ENCODE data around the gene MAGI3.
"Not testable (repeated sequence)": the region's sequence is repeated elsewhere in the genome, so short reads cannot be mapped to it uniquely, and the experiment has no call there.

MAGI3 gene

DNA sequence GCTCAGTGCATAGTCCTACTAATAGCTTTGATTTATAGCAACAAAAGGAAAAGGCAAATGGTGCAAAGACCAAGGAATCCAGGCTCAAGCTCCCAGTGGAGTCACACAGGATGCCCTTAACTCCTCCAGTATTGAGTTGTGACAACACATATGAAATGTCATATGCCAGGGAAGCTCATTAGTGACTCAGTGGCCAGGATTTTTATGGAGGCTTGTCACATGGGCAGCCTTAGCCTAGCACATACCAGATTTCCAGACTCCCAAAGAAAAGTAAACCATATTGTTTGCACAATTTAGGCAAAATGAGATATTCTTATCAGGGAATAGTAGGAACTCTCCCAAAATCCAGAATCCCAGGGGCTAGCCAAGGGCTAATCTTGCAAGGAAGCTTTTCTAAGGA lies 129.2 kb downstream of the MAGI3 start:
- DNase-seq: no peak

DNA sequence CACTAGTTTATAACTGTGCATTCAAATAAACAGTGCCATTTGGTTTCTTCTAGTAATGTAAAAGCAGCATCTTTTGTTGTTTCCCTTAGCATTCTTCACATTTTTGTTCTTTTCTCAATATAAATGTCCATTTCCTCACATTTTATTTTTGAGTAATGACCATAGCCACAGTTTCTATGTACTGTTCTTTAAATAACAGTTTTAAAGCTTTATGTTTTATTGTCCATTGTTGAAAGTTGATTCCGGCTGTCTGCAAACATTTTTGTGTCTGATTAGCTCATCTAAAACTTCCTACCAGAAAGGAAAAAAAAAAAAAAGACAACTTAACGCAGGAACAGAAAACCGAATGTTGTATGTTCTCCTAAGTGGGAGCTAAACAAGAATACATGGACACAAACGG lies 139.7 kb downstream of the MAGI3 start:
- DNase-seq: no peak

DNA sequence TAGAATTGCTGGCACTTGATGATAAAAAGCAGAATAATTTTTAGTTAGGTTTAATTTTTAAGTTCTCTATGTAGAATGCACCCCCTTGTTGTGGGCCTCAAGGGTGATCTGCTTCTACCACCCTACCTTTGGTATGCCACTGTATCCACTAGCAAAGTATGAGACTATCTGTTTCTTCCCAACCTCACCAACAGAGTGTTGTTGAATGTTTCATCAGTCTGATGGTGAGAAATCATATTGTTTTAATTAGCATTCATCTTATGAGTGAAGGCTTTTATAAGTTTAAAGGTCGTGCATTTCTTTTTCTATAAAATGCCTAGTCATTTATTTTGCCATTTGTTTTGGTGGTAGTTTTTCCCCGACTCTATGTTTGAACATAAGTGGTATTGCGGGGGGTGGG lies 141.0 kb downstream of the MAGI3 start:
- no peak for DNase-seq

DNA sequence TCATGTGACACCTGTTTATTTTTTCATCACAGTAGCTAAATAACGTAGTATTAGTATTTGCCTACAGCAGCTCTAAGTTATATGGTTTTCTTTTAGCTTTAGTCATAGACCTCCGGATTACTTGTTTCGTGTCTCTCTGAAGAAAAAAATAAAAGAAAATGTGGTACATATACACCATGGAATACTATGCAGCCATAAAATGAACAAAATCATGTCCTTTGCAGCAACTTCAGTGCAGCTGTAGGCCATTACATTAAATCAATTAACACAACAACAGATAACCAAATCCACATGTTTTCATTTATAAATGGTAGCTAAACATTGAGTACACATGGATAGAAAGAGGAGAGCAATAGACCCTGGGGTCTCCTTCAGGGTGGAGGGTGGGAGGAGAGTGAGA lies 142.7 kb downstream of the MAGI3 start:
- DNase-seq: no peak

DNA sequence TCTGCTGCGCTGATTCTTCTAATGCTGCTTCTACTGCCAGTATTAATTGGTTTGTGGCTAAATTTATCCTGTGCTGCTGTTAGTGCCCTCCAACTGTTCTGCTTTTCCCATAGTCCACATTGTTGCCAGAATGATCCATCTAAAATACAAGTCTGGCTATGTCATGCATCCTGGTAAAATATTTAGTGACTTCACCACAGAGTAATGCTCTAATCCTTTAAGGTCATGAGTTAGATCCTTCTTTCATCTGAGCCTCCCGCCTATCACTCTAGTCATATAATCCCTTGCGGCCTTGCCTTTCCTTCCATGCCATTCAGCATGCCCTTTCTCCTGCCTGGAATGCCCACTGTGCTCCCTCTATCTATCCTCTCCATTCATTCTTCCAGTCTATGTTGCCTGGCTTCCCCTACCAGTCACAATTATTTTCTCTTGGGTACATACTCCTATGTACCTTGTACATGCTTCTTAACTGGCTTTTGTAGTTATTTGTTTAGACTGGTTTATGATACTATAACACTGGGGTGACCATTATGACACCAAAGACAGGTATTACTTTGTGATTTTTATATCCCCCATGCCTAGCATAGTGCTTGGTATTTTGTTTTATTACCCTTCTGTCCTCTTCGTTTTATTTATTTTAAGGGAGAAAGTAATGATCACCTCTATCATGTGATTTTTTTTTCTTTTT lies 144.0 kb downstream of the MAGI3 start:
- DNase-seq: no peak

DNA sequence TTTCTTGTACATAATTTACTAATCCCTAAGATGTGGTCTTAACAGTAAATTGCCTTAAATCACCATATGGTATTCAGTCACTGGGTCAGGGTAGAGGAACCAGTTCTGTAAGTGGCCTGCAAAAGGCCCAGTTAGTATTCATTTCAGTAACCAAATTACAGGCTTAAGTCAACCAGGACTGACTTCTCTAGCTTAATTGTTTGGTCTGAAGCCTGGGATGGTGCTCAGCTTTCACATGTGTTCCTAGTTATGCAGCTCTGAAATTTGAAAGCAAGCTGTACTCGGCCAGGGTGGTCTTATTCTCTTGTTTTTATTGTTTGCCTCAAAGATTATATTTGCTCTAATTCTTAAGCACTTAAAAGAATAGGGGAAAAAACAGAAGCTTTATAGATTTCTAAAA lies 144.6 kb downstream of the MAGI3 start:
- DNase-seq: no peak

DNA sequence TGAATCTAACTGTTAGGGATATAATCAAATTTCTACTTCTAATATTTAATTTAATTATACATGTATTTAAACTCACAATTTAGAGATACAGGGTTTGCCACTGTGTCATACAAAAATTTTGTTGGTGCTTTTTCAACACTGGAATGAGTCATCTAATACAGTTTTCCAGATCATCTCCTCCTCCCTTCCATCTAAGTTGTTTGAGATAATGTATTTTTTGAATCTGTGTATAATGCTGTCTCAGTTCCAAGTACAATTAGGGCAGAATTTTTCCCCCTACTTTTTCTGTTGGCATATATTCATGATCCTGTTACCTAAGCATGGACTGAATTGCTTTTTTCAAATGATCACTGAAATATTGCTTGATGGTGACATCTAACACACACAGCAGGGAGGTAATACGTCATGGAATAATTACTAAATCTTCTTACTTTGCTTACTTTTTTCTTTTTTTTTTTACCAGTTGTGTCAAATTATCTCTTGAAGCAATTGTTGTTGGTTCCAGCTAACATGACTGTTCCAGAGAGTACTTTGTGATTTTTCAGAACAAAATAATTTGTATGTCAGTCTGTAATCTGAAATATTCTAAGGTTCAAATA lies 146.0 kb downstream of the MAGI3 start:
- DNase-seq: no peak

DNA sequence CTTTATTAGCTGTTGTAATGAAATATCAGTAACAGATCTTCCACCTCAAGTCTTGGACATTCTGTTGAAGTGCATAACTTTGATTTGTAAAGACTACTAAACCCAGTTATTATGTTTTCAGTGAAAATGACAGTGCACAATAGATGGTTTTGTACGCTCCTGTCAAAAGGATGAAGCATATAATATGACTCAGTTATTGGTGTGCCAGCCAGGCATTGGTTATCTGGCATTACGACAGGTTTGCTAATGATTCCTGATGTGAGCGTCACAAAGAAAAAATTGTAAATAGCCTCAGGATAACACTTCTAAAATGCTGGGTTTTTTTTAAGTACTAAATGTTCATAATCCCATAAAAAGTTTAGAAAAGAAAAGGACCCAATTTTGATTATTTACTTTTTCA lies 147.9 kb downstream of the MAGI3 start:
- DNase-seq: no peak

DNA sequence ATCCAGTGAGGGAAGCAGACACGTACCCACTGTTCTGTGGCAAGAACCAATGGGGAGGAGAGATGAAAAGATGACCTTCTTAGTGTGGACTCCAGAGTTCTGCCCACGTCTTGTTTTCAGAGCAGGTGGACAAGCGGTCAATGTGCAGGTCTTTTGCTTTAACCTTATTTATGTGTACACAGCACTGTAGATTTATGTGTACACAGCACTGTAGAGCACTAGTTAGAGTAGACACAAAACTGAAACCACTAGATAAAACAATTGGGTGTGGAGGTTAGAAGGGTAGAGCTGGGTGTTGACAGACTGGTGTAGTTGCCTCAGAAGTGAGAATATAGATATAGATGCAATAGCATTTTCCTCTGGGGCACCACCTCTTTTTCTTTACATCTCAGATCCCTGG lies 150.0 kb downstream of the MAGI3 start:
- DNase-seq: no peak

DNA sequence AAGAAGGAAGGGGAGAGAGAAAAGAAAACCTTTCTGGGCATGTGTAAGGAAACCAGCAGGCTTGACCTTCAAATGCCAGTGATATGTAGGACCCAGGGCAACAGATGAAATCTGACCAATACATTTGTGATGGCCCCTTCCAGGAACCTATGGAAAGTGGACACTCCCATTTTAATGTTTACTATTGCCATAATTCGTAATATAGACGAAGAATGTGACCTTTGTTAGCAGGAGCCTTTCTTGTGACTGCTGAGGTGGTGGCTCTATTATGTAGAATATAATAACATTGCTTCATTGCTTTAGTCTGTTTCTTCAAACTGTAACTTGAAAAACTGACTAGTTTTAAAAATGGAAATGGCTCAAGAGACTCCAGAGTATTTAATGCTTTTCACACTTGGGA lies 150.8 kb downstream of the MAGI3 start:
- DNase-seq: no peak

DNA sequence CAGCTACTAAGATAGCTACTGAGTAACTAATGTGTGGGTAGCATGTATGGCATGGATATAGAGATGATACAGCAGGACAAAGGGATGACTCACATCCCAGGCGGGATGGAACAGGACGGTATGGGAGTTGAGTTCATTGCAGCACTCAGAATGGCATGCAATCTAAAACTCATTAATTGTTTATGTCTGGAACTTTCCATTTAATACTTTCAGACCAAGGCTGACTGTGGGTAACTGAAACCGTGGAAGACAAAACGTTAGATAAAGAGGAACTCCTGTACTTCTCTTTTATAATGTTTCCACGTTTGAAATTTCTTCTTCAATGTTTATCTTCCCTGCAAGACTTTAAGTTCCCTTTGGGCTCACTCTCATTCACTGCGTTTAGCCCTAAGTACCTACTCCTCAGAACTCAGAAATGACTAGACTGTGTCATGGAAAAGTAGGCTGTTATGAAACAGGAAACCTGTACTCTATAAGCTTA lies 151.9 kb downstream of the MAGI3 start:
- no peak for DNase-seq

DNA sequence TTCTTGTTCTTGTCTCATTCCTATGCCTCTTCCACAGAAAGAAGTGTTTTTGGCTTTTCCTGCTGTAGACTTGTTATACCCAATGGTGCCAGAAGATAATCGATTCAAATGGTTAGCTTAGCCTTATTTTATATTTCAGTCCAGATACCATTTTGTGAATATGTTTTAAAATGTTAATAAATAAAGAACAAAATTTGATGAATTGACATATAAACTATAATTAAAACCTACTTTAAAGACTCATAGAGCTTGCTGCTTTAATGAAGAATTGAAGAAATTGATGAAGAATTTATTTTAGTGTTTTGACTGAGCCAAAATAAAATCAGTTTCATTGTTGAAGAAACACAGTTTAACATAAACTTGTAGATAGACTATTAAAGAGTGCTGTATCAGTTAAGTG lies 152.8 kb downstream of the MAGI3 start:
- DNase-seq: no peak

DNA sequence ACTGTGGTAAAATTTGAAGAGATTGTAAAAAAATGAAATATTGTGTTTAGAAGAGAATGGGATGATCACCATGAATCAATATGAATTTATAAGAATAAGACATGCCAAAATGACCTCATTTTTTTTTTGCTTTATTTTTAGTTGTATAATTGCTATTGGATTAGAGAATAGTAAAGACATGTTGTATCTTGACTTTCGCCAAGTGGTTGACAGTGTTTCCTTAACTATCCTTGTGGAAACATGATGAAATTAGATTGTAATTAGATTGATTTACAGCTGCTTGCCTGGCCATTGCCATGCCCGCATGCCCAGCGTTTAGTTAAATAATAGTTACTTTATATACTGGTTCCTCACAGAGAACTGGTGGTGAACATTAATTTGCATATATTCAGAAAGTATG lies 154.9 kb downstream of the MAGI3 start:
- DNase-seq: no peak

DNA sequence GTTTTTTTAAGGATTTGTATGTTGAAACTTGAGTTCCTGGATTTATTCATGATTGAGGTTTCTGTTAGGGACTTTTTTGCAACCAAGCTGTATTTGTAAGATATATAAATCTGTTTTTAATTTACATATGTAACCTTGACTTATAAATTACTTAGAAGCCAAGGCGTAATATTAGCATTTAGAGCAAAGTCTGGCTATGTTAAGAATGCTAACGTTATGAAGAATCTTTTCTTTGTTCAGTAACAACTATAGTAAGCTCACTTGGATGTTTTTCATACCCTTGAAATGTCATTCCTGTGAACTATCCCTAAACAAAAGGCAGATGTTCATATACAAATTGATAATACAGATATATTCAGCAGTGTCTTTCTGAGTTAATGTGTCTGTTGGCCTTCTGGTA lies 155.3 kb downstream of the MAGI3 start:
- no peak for DNase-seq

DNA sequence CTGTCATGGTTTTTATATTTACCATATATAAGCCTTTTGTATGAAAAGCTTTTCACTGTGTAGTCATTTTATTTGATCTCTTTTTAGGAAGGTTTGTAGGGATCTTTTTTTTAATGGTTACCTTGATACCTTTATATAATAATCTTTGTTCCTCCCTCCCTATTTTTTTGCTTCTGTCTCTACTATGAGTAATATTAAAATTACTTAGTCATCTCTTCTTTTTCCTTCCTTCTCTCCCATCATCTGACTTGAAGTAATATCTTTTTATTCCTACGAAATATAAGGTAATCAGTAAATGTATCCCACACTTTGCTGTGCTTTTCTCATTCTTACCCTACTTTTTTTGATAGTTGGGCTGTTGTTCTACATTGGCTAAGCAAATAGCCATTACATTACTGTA lies 161.4 kb downstream of the MAGI3 start:
- no peak for DNase-seq

DNA sequence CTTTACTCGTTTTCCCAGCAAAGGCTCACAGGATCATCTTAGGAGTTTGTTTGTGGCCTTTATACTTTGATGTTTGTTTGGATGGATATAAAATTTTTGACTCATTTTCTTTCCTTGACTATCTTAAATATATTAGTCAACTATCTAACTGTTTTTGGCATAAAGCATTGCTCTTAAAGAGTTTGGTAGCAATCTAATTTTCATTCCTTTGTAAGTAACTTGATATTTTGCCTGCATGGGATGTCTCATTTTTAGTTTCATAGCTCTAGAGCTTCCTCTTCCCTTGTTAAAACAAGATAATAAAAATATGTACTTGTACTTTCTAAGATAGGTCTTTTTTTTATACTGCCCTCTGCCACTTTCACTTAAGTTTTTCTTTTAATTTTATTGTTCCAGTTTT lies 161.9 kb downstream of the MAGI3 start:
- DNase-seq: no peak

DNA sequence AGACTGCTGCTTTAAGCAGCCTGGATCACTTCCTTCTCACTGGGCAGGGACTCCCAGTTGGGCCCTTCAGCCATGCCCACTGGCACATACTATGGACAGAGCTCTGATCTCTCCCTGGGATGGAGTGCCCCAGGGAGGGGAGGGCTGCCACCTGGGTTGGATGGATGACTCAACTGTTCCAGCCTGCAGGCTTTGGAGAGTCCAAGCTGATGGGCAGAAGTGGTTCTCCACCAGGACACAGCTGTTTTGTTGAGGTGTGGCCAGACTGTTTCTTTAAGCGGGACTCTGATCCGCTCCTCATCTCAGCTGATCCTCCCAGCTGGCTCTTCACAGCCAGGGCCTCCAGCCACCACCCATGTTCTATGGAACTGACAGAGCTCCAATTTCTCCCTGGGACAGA lies 166.9 kb downstream of the MAGI3 start:
- no peak for DNase-seq

DNA sequence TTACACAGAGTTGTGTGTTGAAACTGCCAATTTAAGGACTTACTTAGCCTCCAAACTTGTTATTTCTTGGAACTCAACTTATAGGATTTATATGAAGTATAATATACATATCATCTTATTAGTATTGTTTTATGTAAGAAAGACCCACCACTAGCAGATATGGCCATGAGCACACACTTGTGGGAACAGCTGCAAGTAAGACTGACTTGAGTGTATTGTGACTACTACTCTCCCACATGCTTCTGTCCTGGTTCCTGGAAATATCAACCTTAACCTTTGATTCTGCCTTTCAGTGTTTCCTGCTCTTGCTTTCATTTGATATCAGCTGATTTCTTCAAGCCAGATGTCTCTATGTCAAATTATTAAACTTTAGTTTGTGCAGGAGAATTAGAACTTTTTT lies 175.3 kb downstream of the MAGI3 start:
- DNase-seq: no peak

DNA sequence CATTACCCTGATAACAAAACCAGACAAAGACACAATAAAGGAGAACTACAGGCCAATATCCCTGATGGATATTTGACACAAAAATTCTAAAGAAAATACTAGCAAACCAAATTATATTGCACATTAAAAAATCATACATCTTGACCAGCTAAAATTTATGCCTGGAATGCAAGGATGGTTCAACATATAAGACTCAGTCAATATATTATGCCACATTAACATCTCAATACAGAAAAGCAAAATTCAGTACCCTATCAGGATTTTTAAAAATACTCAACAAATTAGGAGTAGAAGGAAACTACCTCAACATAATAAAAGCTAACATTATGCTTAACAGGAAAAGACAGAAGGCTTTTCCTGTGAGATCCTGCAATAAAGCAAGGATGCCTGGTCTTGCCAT lies 177.1 kb downstream of the MAGI3 start:
- DNase-seq: no peak

DNA sequence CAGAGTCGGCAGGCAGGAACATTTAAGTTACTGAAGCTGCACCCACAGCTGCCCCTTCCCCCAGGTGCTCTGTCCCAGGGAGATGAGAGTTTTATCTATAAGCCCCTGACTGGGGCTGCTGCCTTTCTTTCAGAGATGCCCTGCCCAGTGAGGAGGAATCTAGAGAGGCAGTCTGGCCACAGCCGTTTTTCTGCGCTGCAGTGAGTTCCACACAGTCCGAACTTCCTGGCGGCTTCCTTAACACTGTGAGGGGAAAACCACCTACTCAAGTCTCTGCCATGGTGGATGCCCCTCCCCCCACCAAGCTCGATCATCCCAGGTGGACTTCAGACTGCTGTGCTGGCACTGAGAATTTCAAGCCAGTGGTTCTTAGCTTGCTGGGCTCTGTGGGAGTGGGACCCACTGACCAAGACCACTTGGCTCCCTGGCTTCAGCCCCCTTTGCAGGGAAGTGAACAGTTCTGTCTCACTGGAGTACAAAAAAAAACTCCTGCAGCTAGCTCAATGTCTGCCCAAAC lies 185.5 kb downstream of the MAGI3 start:
- not testable (repeated sequence) for DNase-seq

DNA sequence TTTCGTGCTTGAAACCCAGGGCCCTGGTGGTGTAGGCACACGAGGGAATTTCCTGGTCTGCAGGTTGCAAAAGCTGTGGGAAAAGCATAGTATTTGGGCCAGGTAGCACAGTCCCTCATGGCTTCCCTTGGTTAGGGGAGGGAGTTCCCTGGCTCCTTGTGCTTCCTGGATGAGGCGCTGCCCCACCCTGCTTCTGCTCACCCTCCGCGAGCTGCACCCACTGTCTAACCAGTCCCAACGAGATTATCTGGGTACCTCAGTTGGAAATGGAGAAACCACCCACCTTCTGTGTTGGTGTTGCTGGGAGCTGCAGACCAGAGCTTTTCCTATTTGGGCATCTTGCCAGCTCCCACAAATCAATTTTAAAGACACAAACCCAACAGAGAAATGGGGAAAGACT lies 186.0 kb downstream of the MAGI3 start:
- DNase-seq: no peak

DNA sequence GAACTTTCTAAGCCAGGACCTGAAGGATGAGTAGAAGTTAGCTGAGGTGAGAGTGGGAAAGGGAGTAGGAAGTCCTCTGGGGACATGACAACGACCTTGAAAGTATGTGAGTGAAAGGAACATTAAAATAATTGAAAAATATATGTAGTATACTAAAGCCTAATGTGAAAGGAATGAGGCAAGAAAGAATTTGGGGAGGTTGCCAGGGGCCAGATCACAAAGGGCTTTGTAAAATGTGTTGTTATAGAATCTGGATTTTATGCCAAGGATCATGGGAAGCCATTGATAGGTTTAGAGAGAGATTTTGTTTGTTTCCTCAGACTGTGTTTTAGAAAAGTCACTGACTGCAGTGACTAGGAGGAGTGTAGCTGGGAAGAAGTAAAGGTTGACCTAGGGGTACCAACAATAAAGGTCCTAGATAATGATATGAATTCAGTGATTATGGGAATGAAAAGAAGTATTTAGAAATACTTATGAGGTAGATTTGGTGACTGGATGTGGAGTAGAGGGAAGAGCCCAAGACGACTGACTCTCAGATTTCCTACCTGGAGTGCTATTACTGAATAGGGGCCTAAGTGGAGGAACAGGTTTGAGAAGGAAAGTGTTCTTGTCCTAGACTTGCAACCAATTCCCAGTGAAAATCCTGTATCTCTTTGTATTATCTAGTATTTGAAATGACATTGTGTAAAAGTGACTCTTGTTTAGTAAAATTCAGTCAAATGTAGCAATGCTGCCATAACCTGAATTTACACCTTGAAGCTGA lies 189.1 kb downstream of the MAGI3 start:
- no peak for DNase-seq

DNA sequence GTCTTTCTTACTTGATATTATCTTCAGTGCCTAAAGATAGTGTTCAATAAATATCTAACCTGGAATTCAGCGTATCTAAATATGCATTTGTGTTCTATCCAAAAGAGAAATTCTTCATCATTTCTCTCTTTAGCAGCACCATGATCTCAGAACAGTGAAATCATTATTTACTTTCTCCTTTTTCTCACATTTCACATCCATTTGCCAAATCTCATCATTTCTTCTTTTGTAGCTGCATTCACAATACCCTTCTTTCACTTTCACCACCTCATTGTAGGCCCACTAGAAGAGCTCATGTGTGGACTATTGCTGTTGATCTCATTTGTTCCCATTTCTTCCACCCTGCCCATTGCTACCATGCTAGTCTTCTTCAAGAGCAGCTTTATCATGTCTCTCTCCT lies 191.0 kb downstream of the MAGI3 start:
- no peak for DNase-seq

DNA sequence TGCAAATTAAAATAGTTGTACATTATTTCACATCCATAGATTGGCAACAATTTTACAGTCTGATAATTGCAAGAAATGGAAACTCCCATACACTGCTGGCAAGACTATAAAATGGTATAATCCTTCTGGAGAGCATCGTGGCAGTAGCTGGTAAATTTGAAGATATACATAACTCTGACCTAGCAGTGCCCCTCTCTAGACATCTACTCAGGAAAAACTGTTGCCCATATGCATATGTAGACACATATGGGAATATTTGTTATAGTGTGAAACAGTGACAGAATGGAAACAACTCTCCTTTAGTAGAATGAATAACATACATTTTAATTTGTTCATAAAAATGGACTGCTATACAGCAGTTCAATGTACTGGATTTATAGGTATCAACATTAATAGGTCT lies 191.8 kb downstream of the MAGI3 start:
- no peak for DNase-seq

All from SHP77 treated with DMSO at 0.1 percent for 48 hours (cell line).